GM19099 (cell line): ENCODE results near the gene OR51A4.
"Not testable (repeated sequence)": the region's sequence is repeated elsewhere in the genome, so short reads cannot be mapped to it uniquely, and the experiment has no call there.

Source experiments
- POLR2A ChIP-seq: IDR thresholded peaks from 3 replicates; pipeline ENCODE4 v1.6.1; 2011; ENCODE audit warnings: low read depth; ENCODE audit not compliant: insufficient read length; ENCODE audit errors: extremely low read depth

Gene OR51A4

GRCh38 chr11:4947505-4947904 is at the start of gene OR51A4:
Gene OR51A4 (minus strand): TSS chr11:4947605. CDS start chr11:4947100, 505 bp downstream.
- TF ChIP-seq POLR2A, result no peak

GRCh38 chr11:4994551-4994950 is 47.1 kb upstream of the OR51A4 start, which contains the start of gene OR51L1:
Gene OR51L1 (plus strand): TSS chr11:4994851. CDS start chr11:4998983, 4,132 bp downstream.
- no peak for TF ChIP-seq POLR2A

- TF ChIP-seq POLR2A, result no peak
Observed at GRCh38 chr11:4991060-4991459, 43.7 kb upstream of the OR51A4 start.

GRCh38 chr11:4983841-4984240 is 36.4 kb upstream of the OR51A4 start:
- no peak for TF ChIP-seq POLR2A

GRCh38 chr11:4982678-4983077 is 35.3 kb upstream of the OR51A4 start:
- no peak for TF ChIP-seq POLR2A

GRCh38 chr11:4979036-4979435 is 31.6 kb upstream of the OR51A4 start:
- no peak for TF ChIP-seq POLR2A

GRCh38 chr11:4975436-4975835 is 28.0 kb upstream of the OR51A4 start:
- no peak for TF ChIP-seq POLR2A

GRCh38 chr11:4962816-4963215 is 15.4 kb upstream of the OR51A4 start:
- no peak for TF ChIP-seq POLR2A

GRCh38 chr11:4960877-4961276 is 13.5 kb upstream of the OR51A4 start:
- no peak for TF ChIP-seq POLR2A

GRCh38 chr11:4957396-4957795 is 10.0 kb upstream of the OR51A4 start:
- no peak for TF ChIP-seq POLR2A

GRCh38 chr11:4955613-4956012 is 8.2 kb upstream of the OR51A4 start, which contains the start of gene OR51A2:
Gene OR51A2 (minus strand): TSS chr11:4955713. CDS start chr11:4955713, 0 bp downstream.
- TF ChIP-seq POLR2A, result not testable (repeated sequence)

- no peak for TF ChIP-seq POLR2A
Observed at GRCh38 chr11:4936745-4937144, 10.7 kb downstream of the OR51A4 start.

GRCh38 chr11:4932751-4933150 is 14.7 kb downstream of the OR51A4 start:
- TF ChIP-seq POLR2A, result no peak

GRCh38 chr11:4926608-4927007 is 20.8 kb downstream of the OR51A4 start:
- TF ChIP-seq POLR2A, result no peak

GRCh38 chr11:4924239-4924638 is 23.2 kb downstream of the OR51A4 start, which contains the start of gene OR51G1:
Gene OR51G1 (minus strand): TSS chr11:4924339. CDS start chr11:4924339, 0 bp downstream.
- TF ChIP-seq POLR2A, result no peak

- TF ChIP-seq POLR2A, result no peak
Observed at GRCh38 chr11:4922304-4922703, 25.1 kb downstream of the OR51A4 start.

- no peak for TF ChIP-seq POLR2A
Observed at GRCh38 chr11:4921796-4922195, 25.6 kb downstream of the OR51A4 start.
